HepG2 (cell line): ENCODE data around the gene PEAK1. TPM values are rescaled to one million over a fixed set of nuclear protein-coding genes. Genes with fewer than 3 reads are reported as not detected.

ENCODE experiments used
- DMTF1 ChIP-seq: sonication (generic); formaldehyde crosslinking; IDR thresholded peaks from 2 replicates; pipeline ENCODE4 v1.4.0; 2020; ENCODE audit warnings: mild to moderate bottlenecking, missing genetic modification reagents
- FOXA1 ChIP-seq, 2 experiments: fragments of 450-650 bp in 1 of 2; sonication (generic) in 1 of 2; formaldehyde crosslinking in 1 of 2; IDR thresholded peaks; 2 replicates each; pipeline versions ENCODE4 v1.4.0 to v1.6.1; 2016 to 2020; ENCODE audit warnings: missing genetic modification reagents in 1 of 2
- HNRNPUL1 ChIP-seq: fragments of 200-400 bp; formaldehyde crosslinking; IDR thresholded peaks from 2 replicates; pipeline ENCODE4 v1.6.1; 2017; ENCODE audit warnings: low read depth, mild to moderate bottlenecking, low read length, moderate library complexity
- IRF2 ChIP-seq: IDR thresholded peaks from 2 replicates; pipeline ENCODE4 v1.6.1; 2018; ENCODE audit warnings: missing genetic modification reagents, missing compliant biosample characterization
- KDM6A ChIP-seq: IDR thresholded peaks from 2 replicates; pipeline ENCODE4 v1.6.1; 2016; ENCODE audit warnings: low read depth
- MBD4 ChIP-seq: IDR thresholded peaks from 2 replicates; pipeline ENCODE4 v1.6.1; 2012; ENCODE audit warnings: low read length, inconsistent platforms, borderline replicate concordance
- NFE2 ChIP-seq: sonication (generic); formaldehyde crosslinking; IDR thresholded peaks from 2 replicates; pipeline ENCODE4 v1.4.0; 2020; ENCODE audit warnings: missing genetic modification reagents
- NFIB ChIP-seq: sonication (generic); formaldehyde crosslinking; IDR thresholded peaks from 2 replicates; pipeline ENCODE4 v1.9.0; 2021; ENCODE audit warnings: missing genetic modification reagents, mild to moderate bottlenecking, borderline replicate concordance
- PHF8 ChIP-seq: sonication (generic); formaldehyde crosslinking; IDR thresholded peaks from 2 replicates; pipeline ENCODE4 v1.5.0; 2020; ENCODE audit warnings: missing genetic modification reagents
- RERE ChIP-seq: IDR thresholded peaks from 2 replicates; pipeline ENCODE4 v1.6.1; 2016; ENCODE audit warnings: low read depth, missing genetic modification reagents, missing compliant biosample characterization
- SAP130 ChIP-seq: IDR thresholded peaks from 2 replicates; pipeline ENCODE4 v1.6.1; 2016; ENCODE audit warnings: low read depth
- TEAD3 ChIP-seq: optimal IDR thresholded peaks from 2 replicates; pipeline ENCODE3; 2016; ENCODE audit warnings: borderline replicate concordance
- ZNF232 ChIP-seq: sonication (generic); formaldehyde crosslinking; IDR thresholded peaks from 2 replicates; pipeline ENCODE4 v1.4.0; 2020; ENCODE audit warnings: missing genetic modification reagents, borderline replicate concordance
- ZNF562 ChIP-seq: sonication (generic); formaldehyde crosslinking; IDR thresholded peaks from 2 replicates; pipeline ENCODE4 v1.8.0; 2022; ENCODE audit warnings: missing genetic modification reagents, borderline replicate concordance
- ZNF773 ChIP-seq: sonication (generic); formaldehyde crosslinking; IDR thresholded peaks from 2 replicates; pipeline ENCODE4 v1.4.0; 2020; ENCODE audit warnings: missing genetic modification reagents, borderline replicate concordance
- polyA plus RNA-seq, 8 experiments: library from polyadenylated mRNA; depleted of rRNA in 3 of 8; stranded (reverse) in 7 of 8; unstranded in 1 of 8; fragments of >200 nt; fragmentation: Illumina TruSeq in 4 of 8; extraction: Trizol in 4 of 8; gene quantifications; 2 replicates each; pipeline versions ENCODE4 v1.2.1 to v1.2.3, GENCODE V29; 2011 to 2016; ENCODE audit warnings: low read depth in 4 of 8, missing spikeins in 1 of 8, mixed read lengths in 1 of 8; ENCODE audit not compliant: insufficient read depth in 1 of 8
- total RNA-seq, 5 experiments: library from RNA; depleted of rRNA; stranded (reverse); fragments of >200 nt; fragmentation: Illumina TruSeq; extraction: Trizol; gene quantifications; 2 replicates each; pipeline ENCODE4 v1.2.3, GENCODE V29; 2016; ENCODE audit warnings: low read depth in 1 of 5
- TF ChIP-seq, protein P1 (sequence below): IDR thresholded peaks from 2 replicates; pipeline ENCODE4 v1.6.1; 2016; ENCODE audit warnings: low read depth, borderline replicate concordance
- TF ChIP-seq, protein P2 (sequence below): sonication (generic); formaldehyde crosslinking; IDR thresholded peaks from 2 replicates; pipeline ENCODE4 v1.9.0; 2021; ENCODE audit warnings: missing genetic modification reagents, borderline replicate concordance
- TF ChIP-seq, protein P3 (sequence below): sonication (generic); formaldehyde crosslinking; IDR thresholded peaks from 2 replicates; pipeline ENCODE4 v1.4.0; 2020; ENCODE audit warnings: low read depth, missing genetic modification reagents

Gene PEAK1
- total and polyA plus RNA-seq, 2 of the 13 experiments (the other 11 are each of a cell fraction or from before 2014, with no cell fraction given), result 6.0 to 6.6 TPM

DNA sequence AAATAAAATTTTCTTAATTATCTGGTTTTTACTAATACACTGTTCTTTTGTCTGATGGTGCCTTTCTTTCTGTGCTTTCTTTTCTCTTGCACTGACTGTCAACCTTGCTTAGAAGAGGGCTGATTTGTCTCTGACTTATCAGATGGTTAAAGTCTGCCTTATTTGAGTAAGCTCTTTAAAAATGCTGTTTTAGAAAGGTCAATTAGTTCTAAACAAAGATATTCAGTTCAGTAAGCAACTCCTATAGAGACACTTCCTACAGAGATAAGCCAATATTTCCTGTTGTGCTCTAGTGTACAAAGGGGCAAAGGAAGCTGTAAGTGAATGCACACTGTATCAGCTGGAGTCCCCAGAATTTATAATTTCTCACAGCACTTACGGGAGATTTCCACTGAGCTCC, 195.6 kb downstream of the PEAK1 start (continued):
- TF ChIP-seq KDM6A (CRISPR knock-in tag), result no peak
- no peak for TF ChIP-seq ZNF773 (CRISPR knock-in tag)
- no peak for TF ChIP-seq DMTF1 (CRISPR knock-in tag)
- TF ChIP-seq, protein P1, sequence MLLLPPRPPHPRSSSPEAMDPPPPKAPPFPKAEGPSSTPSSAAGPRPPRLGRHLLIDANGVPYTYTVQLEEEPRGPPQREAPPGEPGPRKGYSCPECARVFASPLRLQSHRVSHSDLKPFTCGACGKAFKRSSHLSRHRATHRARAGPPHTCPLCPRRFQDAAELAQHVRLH (CRISPR knock-in tag), result no peak
- TF ChIP-seq, protein P2, sequence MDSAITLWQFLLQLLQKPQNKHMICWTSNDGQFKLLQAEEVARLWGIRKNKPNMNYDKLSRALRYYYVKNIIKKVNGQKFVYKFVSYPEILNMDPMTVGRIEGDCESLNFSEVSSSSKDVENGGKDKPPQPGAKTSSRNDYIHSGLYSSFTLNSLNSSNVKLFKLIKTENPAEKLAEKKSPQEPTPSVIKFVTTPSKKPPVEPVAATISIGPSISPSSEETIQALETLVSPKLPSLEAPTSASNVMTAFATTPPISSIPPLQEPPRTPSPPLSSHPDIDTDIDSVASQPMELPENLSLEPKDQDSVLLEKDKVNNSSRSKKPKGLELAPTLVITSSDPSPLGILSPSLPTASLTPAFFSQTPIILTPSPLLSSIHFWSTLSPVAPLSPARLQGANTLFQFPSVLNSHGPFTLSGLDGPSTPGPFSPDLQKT (CRISPR knock-in tag), result no peak
- TF ChIP-seq ZNF232, result no peak
- TF ChIP-seq PHF8 (CRISPR knock-in tag), result no peak
- TF ChIP-seq RERE (CRISPR knock-in tag), result peak; percentile 54; the same call in 1 of the 2 replicates
- no peak for TF ChIP-seq NFE2 (CRISPR knock-in tag)
- no peak for TF ChIP-seq TEAD3 (CRISPR knock-in tag)
- no peak for TF ChIP-seq ZNF562 (CRISPR knock-in tag)
- TF ChIP-seq, protein P3, sequence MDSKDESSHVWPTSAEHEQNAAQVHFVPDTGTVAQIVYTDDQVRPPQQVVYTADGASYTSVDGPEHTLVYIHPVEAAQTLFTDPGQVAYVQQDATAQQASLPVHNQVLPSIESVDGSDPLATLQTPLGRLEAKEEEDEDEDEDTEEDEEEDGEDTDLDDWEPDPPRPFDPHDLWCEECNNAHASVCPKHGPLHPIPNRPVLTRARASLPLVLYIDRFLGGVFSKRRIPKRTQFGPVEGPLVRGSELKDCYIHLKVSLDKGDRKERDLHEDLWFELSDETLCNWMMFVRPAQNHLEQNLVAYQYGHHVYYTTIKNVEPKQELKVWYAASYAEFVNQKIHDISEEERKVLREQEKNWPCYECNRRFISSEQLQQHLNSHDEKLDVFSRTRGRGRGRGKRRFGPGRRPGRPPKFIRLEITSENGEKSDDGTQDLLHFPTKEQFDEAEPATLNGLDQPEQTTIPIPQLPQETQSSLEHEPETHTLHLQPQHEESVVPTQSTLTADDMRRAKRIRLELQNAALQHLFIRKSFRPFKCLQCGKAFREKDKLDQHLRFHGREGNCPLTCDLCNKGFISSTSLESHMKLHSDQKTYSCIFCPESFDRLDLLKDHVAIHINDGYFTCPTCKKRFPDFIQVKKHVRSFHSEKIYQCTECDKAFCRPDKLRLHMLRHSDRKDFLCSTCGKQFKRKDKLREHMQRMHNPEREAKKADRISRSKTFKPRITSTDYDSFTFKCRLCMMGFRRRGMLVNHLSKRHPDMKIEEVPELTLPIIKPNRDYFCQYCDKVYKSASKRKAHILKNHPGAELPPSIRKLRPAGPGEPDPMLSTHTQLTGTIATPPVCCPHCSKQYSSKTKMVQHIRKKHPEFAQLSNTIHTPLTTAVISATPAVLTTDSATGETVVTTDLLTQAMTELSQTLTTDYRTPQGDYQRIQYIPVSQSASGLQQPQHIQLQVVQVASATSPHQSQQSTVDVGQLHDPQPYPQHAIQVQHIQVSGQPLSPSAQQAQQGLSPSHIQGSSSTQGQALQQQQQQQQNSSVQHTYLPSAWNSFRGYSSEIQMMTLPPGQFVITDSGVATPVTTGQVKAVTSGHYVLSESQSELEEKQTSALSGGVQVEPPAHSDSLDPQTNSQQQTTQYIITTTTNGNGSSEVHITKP (CRISPR knock-in tag), result no peak
- TF ChIP-seq NFIB (CRISPR knock-in tag), result no peak
- TF ChIP-seq MBD4, result no peak
- no peak for TF ChIP-seq HNRNPUL1
- TF ChIP-seq SAP130 (CRISPR knock-in tag), result 0 out of 2 replicates have a peak, but pooled peaks have one; percentile 34
- no peak for TF ChIP-seq IRF2 (CRISPR knock-in tag)
- no peak for TF ChIP-seq FOXA1 (IDR thresholded peaks at IDR 0.05)
- TF ChIP-seq FOXA1 (CRISPR knock-in tag; IDR thresholded peaks at IDR 0.05), result 0 out of 2 replicates have a peak, but pooled peaks have one; percentile 30
